Measurements from ENCODE around the gene PRCC. TPM values are rescaled to one million over a fixed set of nuclear protein-coding genes. Genes with fewer than 3 reads are reported as not detected.

Gene PRCC
- total RNA-seq, 4 donors from 2014 or later: 43.3 to 114 (median 46.3) TPM

GRCh38 chr1:156727492-156727891, 39.8 kb upstream of the PRCC start:
- Histone ChIP-seq H3K27me3 (no peaks in the 10 kb centered on the region), H3K9me3 (no peaks in the 10 kb centered on the region), H3K4me3 (peak overlapping the region; percentile 58 to 90 (median 73)), H3K27ac (peak overlapping the region; percentile 91 to 99 (median 94)), H3K4me1 (peaks cover 11 to 32% (median 28%) of the 10 kb centered on the region in 4 donors), H3K36me3 (peaks cover 0 to 28% (median 0%) of the 10 kb centered on the region in 3 donors)
- no peak for DNase-seq
- TF ChIP-seq CTCF (IDR thresholded peaks at IDR 0.05): no peak
- no peak for TF ChIP-seq POLR2A (IDR thresholded peaks at IDR 0.05)

GRCh38 chr1:156727926-156728598, 39.3 kb upstream of the PRCC start, which contains the start of gene METTL25B:
Gene METTL25B, plus strand, starts transcription at chr1:156728469. Its CDS starts 636 bp downstream, at chr1:156729105.
- Histone ChIP-seq H3K9me3 (no peaks in the 10 kb centered on the region), H3K4me1 (peaks cover 11 to 32% (median 28%) of the 10 kb centered on the region in 4 donors), H3K27ac (peak within 1 kb of the TSS; percentile 91 to 99 (median 94)), H3K4me3 (peak within 1 kb of the TSS; percentile 58 to 90 (median 73)), H3K27me3 (no peaks in the 10 kb centered on the region), H3K36me3 (peaks cover 0 to 25% (median 0%) of the 10 kb centered on the region in 3 donors)
- no peak for TF ChIP-seq CTCF (IDR thresholded peaks at IDR 0.05)
- peak in 1 of 2 donors; percentile 42 for TF ChIP-seq POLR2A (IDR thresholded peaks at IDR 0.05)
- DNase-seq: peak; percentile 79 to 92 (median 90)

- DNase-seq: peak; percentile 95 to 99 (median 95)
- H3K9me3 ChIP-seq: no peaks in the 10 kb centered on the region
- no peak for TF ChIP-seq CTCF (IDR thresholded peaks at IDR 0.05)
- TF ChIP-seq POLR2A (IDR thresholded peaks at IDR 0.05): peak; percentile 32 to 60
- peaks cover 0 to 25% (median 0%) of the 10 kb centered on the region in 3 donors for H3K36me3 ChIP-seq
- peaks cover 11 to 32% (median 28%) of the 10 kb centered on the region in 4 donors for H3K4me1 ChIP-seq
- peak within 1 kb of the TSS; percentile 91 to 99 (median 94) for H3K27ac ChIP-seq
- peak within 1 kb of the TSS; percentile 58 to 90 (median 73) for H3K4me3 ChIP-seq
- H3K27me3 ChIP-seq: no peaks in the 10 kb centered on the region
Measured at GRCh38 chr1:156728599-156729462, 38.5 kb upstream of the PRCC start, which contains the start of gene ISG20L2. Gene ISG20L2, minus strand, starts transcription at chr1:156728766. Its CDS starts 1,114 bp downstream, at chr1:156727652.

- Histone ChIP-seq H3K4me3 (no peak overlapping the region), H3K4me1 (peaks cover 0 to 5% (median 0%) of the 10 kb centered on the region in 4 donors), H3K36me3 (peaks cover 0 to 44% (median 0%) of the 10 kb centered on the region in 3 donors), H3K9me3 (no peaks in the 10 kb centered on the region), H3K27ac (no peak overlapping the region), H3K27me3 (no peaks in the 10 kb centered on the region)
- no peak for TF ChIP-seq POLR2A (IDR thresholded peaks at IDR 0.05)
- TF ChIP-seq CTCF (IDR thresholded peaks at IDR 0.05): no peak
- DNase-seq: no peak
Measured at GRCh38 chr1:156733989-156734584, 33.2 kb upstream of the PRCC start.

- Histone ChIP-seq H3K4me3 (no peak overlapping the region), H3K9me3 (no peaks in the 10 kb centered on the region), H3K27me3 (no peaks in the 10 kb centered on the region), H3K36me3 (peaks cover 0 to 51% (median 0%) of the 10 kb centered on the region in 3 donors), H3K4me1 (peaks cover 0 to 9% (median 3%) of the 10 kb centered on the region in 4 donors), H3K27ac (no peak overlapping the region)
- DNase-seq: no peak
- TF ChIP-seq POLR2A (IDR thresholded peaks at IDR 0.05): no peak
Measured at GRCh38 chr1:156738407-156738806, 28.9 kb upstream of the PRCC start.
